ENCODE data around the gene ABO. TPM values are rescaled to one million over a fixed set of nuclear protein-coding genes. Genes with fewer than 3 reads are reported as not detected.

Gene ABO
- total and polyA plus RNA-seq, 4 donors: 0.28 to 2.9 (median 0.60) TPM

GRCh38 chr9:133247632-133248031, 27.4 kb downstream of the ABO start:
- no peak for DNase-seq (ENCODE audit: low read depth in 4 of 6, low spot score in 6 of 6)
- Histone ChIP-seq H3K27ac (ENCODE audit: low read depth, low read length) (no peak overlapping the region), H3K4me3 (ENCODE audit: low read depth, low read length) (no peak overlapping the region), H3K9me3 (ENCODE audit: control insufficient read depth, insufficient read depth, low read length) (no peaks in the 10 kb centered on the region), H3K4me1 (ENCODE audit: control insufficient read depth, insufficient read depth, low read length) (no peaks in the 10 kb centered on the region), H3K36me3 (ENCODE audit: control insufficient read depth, insufficient read depth, low read length) (no peaks in the 10 kb centered on the region), H3K27me3 (ENCODE audit: control insufficient read depth, insufficient read depth, low read length) (no peaks in the 10 kb centered on the region)
- 77% methylated on average over 6 of the region's 6 CpGs for WGBS (ENCODE audit: insufficient coverage)

DNA sequence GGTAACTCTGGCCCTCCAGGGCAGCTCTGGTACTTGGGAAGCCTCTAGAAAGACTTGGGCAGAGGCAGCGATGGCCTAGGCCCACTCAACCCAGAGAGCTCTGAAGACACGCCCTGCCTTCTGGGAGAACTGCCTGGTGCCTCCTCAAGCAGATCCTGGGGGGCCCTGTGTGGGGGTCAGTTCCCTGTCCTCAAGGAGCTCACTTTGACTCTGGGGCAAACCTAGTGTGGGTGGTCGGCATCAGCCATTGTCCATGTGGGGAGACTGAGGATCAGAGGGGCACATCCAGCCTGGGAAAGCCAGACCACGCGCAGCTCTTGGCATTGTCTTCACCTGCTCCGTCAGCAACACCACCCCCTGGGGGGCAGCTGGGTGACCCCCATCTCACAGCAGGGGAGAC, 28.0 kb downstream of the ABO start:
- no peaks in the 10 kb centered on the region for H3K27me3 ChIP-seq (ENCODE audit: control insufficient read depth, insufficient read depth, low read length)
- H3K27ac ChIP-seq (ENCODE audit: low read depth, low read length): no peak overlapping the region
- no peak overlapping the region for H3K4me3 ChIP-seq (ENCODE audit: low read depth, low read length)
- H3K4me1 ChIP-seq (ENCODE audit: control insufficient read depth, insufficient read depth, low read length): no peaks in the 10 kb centered on the region
- no peaks in the 10 kb centered on the region for H3K36me3 ChIP-seq (ENCODE audit: control insufficient read depth, insufficient read depth, low read length)
- H3K9me3 ChIP-seq (ENCODE audit: control insufficient read depth, insufficient read depth, low read length): no peaks in the 10 kb centered on the region
- WGBS (ENCODE audit: insufficient coverage): 95% methylated on average over 6 of the region's 6 CpGs
- no peak for DNase-seq (ENCODE audit: low read depth in 4 of 6, low spot score in 6 of 6)

DNA sequence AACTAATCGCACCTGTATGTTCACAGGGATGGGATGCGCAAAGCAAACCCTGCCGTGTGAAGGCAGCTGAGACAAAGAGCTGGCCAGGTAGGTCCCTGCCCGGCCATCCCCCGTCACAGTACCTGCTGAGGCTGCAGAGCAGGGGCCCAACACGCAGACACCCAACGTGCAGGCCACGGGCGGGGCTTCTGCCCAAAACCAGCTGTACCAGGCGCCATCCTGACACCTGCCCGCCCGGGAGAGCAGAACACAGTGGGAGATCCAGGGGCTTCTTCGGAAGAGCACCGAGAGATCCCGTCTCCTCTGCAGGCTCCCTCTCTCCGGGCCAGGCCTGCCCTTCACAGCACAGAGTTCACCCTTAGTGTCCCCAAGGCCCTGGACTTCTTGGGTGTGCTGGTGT, 28.4 kb downstream of the ABO start:
- H3K4me1 ChIP-seq (ENCODE audit: control insufficient read depth, insufficient read depth, low read length): no peaks in the 10 kb centered on the region
- WGBS (ENCODE audit: insufficient coverage): 80% methylated on average over 16 of the region's 16 CpGs
- no peaks in the 10 kb centered on the region for H3K36me3 ChIP-seq (ENCODE audit: control insufficient read depth, insufficient read depth, low read length)
- H3K27ac ChIP-seq (ENCODE audit: low read depth, low read length): no peak overlapping the region
- no peaks in the 10 kb centered on the region for H3K27me3 ChIP-seq (ENCODE audit: control insufficient read depth, insufficient read depth, low read length)
- H3K4me3 ChIP-seq (ENCODE audit: low read depth, low read length): no peak overlapping the region
- H3K9me3 ChIP-seq (ENCODE audit: control insufficient read depth, insufficient read depth, low read length): no peaks in the 10 kb centered on the region
- DNase-seq (ENCODE audit: low read depth in 4 of 6, low spot score in 6 of 6): no peak

- WGBS (ENCODE audit: insufficient coverage): no CpG with 5 or more reads among the region's 8 CpGs
- DNase-seq (ENCODE audit: low read depth in 4 of 6, low spot score in 6 of 6): no peak
Observed at GRCh38 chr9:133242991-133243390, 32.0 kb downstream of the ABO start.

GRCh38 chr9:133242241-133242640, 32.8 kb downstream of the ABO start:
- WGBS (ENCODE audit: insufficient coverage): 75% methylated on average over 11 of the region's 14 CpGs
- no peak overlapping the region for H3K27ac ChIP-seq (ENCODE audit: low read depth, low read length)
- peaks cover 23% of the 10 kb centered on the region for H3K4me1 ChIP-seq (ENCODE audit: control insufficient read depth, insufficient read depth, low read length)
- peaks cover 2% of the 10 kb centered on the region for H3K27me3 ChIP-seq (ENCODE audit: control insufficient read depth, insufficient read depth, low read length)
- H3K4me3 ChIP-seq (ENCODE audit: low read depth, low read length): no peak overlapping the region
- H3K9me3 ChIP-seq (ENCODE audit: control insufficient read depth, insufficient read depth, low read length): no peaks in the 10 kb centered on the region
- DNase-seq (ENCODE audit: low read depth in 4 of 6, low spot score in 6 of 6): no peak
- H3K36me3 ChIP-seq (ENCODE audit: control insufficient read depth, insufficient read depth, low read length): no peaks in the 10 kb centered on the region

More at GRCh38 chr9:133242991-133243390, 32.0 kb downstream of the ABO start:
- Histone ChIP-seq H3K4me3 (ENCODE audit: low read depth, low read length) (no peak overlapping the region), H3K27me3 (ENCODE audit: control insufficient read depth, insufficient read depth, low read length) (peaks cover 2% of the 10 kb centered on the region), H3K36me3 (ENCODE audit: control insufficient read depth, insufficient read depth, low read length) (no peaks in the 10 kb centered on the region), H3K27ac (ENCODE audit: low read depth, low read length) (no peak overlapping the region), H3K9me3 (ENCODE audit: control insufficient read depth, insufficient read depth, low read length) (no peaks in the 10 kb centered on the region), H3K4me1 (ENCODE audit: control insufficient read depth, insufficient read depth, low read length) (peaks cover 17% of the 10 kb centered on the region)

DNA sequence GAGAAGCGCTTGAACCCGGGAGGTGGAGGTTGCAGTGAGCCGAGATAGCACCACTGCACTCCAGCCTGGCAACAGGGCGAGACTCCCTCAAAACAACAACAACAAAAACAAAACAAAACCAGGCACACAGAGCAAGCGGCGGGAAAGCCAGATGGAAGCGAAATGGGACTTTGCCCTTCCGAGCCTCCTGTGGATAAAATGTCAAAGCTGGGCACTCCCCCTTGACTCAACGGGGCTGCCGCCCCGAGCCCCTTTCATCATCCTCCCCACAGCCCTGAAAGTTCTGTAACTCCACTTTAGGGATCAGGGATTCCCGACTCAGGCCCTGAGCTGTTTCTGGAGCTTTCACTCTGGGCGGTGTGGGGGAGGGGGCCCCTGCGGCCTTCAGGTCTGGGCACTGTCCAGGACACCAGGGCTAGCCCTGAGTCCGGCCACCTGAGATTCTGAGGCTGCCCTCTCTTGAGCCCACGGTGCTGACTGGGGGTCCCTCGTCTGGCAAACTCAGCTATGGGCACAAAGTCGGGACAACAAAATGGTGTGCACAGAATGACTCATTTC, 35.4 kb downstream of the ABO start:
- Histone ChIP-seq H3K4me3 (ENCODE audit: low read depth, low read length) (no peak overlapping the region), H3K27me3 (ENCODE audit: control insufficient read depth, insufficient read depth, low read length) (peaks cover 2% of the 10 kb centered on the region), H3K27ac (ENCODE audit: low read depth, low read length) (no peak overlapping the region), H3K4me1 (ENCODE audit: control insufficient read depth, insufficient read depth, low read length) (peaks cover 33% of the 10 kb centered on the region), H3K9me3 (ENCODE audit: control insufficient read depth, insufficient read depth, low read length) (no peaks in the 10 kb centered on the region), H3K36me3 (ENCODE audit: control insufficient read depth, insufficient read depth, low read length) (no peaks in the 10 kb centered on the region)
- 89% methylated on average over 14 of the region's 18 CpGs for WGBS (ENCODE audit: insufficient coverage)
- no peak for DNase-seq (ENCODE audit: low read depth in 4 of 6, low spot score in 6 of 6)

DNA sequence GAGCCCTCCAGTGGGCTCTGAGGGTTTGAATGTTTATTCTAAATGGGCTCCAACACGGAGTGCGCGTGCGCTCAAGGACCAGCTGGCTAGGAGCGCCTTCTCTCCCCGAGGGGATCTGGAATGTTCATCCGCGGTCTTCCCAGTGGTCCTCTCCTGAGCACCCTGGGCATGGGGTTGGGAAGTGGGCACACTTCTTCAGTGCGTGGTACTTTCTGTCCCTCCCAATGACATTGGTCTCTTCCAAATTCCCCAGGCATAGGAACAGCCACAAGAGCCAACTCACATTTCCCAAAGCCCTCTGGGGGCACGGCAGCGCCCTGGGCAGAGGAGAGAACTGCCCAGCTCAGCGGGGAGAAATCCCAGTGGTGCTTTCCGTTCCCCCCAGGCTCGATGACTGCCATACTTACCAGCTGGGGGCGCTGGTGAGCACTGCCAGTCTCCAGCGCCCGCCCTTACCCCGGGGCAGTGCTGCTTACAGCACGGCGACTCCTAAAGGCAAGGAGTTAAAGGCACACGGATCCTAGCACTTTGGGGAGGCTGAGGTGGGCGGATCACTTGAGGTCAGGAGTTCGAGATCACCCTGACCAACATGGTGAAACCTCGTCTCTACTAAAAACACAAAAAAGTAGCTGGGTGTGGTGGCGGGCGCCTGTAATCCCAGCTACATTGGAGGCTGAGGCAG, 36.0 kb downstream of the ABO start:
- H3K4me1 ChIP-seq (ENCODE audit: control insufficient read depth, insufficient read depth, low read length): peaks cover 33% of the 10 kb centered on the region
- H3K36me3 ChIP-seq (ENCODE audit: control insufficient read depth, insufficient read depth, low read length): no peaks in the 10 kb centered on the region
- peak overlapping the region; percentile 26 for H3K4me3 ChIP-seq (ENCODE audit: low read depth, low read length)
- no peaks in the 10 kb centered on the region for H3K9me3 ChIP-seq (ENCODE audit: control insufficient read depth, insufficient read depth, low read length)
- 6% methylated on average over 20 of the region's 26 CpGs for WGBS (ENCODE audit: insufficient coverage)
- H3K27ac ChIP-seq (ENCODE audit: low read depth, low read length): no peak overlapping the region
- peaks cover 2% of the 10 kb centered on the region for H3K27me3 ChIP-seq (ENCODE audit: control insufficient read depth, insufficient read depth, low read length)
- DNase-seq (ENCODE audit: low read depth in 4 of 6, low spot score in 6 of 6): peak in 2 of 6 donors; percentile 73 to 74

DNA sequence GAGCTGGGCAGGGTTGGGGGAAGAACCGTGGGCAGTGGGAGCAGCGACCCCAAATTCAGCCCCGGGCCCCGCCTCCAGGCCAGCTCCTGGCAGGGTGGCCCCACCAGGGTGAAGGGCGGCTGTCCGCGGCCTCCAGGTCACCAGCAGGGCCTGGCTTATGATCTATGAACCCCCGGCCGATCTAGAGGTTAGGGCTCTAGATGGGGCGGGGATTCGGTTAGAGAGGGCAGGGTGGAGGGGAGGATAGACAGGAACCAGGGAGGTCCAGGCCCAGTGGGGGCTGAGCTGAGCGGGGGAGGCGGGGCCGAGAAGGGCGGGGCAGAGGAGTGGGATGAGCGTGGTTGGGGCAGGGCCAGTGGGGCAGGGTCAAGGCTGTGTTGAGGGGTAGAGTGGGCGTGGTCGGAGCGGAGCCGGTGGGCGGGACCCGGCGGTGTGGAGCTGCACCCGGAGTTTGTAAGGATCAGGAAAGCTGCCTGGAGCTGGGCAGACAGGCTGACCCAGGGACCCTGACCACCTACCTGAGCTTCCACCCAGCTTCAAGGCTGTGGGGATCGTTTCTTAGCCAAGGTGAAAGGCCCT, 36.6 kb downstream of the ABO start:
- peak in 3 of 6 donors; percentile 13 to 79 (median 67) for DNase-seq (ENCODE audit: low read depth in 4 of 6, low spot score in 6 of 6)
- WGBS (ENCODE audit: insufficient coverage): 13% methylated on average over 25 of the region's 25 CpGs
- Histone ChIP-seq H3K4me3 (ENCODE audit: low read depth, low read length) (peak overlapping the region; percentile 26), H3K9me3 (ENCODE audit: control insufficient read depth, insufficient read depth, low read length) (no peaks in the 10 kb centered on the region), H3K36me3 (ENCODE audit: control insufficient read depth, insufficient read depth, low read length) (no peaks in the 10 kb centered on the region), H3K27ac (ENCODE audit: low read depth, low read length) (peak overlapping the region; percentile 52), H3K4me1 (ENCODE audit: control insufficient read depth, insufficient read depth, low read length) (peaks cover 33% of the 10 kb centered on the region), H3K27me3 (ENCODE audit: control insufficient read depth, insufficient read depth, low read length) (peaks cover 2% of the 10 kb centered on the region)

DNA sequence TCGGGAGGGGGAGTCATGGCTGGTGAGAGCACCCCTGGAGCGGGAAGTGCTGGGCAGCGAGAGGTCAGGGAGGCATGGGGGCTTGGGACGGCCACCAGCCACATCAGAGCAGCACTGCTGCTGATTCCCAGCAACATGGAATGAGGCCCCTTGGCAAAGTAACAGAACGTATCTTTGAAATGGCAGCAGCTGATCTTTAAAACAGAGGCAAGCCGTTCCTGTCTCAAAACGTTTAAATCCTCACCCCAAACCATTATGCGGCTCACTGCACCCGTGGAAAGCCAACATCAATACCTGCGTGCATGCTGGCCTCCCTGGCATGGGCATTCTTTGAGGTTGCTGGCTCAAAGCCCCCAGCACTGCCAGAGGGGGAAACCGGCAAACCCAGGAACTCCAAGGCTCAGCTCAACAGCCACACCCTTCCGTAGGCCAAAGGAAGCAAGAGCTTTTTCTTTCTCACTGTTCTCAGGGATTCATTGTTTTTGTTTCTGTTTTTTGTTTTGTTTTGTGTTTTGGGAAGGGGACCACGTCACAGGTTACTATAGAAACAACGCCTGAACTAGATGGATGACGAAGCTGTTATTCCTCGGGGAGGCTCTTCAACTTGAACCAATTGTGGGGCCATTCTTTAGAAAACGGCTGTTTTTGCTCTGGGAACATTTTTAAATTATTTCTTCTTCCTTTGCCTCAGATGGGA, 37.8 kb downstream of the ABO start:
- Histone ChIP-seq H3K4me1 (ENCODE audit: control insufficient read depth, insufficient read depth, low read length) (peaks cover 33% of the 10 kb centered on the region), H3K27ac (ENCODE audit: low read depth, low read length) (peak overlapping the region; percentile 75), H3K9me3 (ENCODE audit: control insufficient read depth, insufficient read depth, low read length) (no peaks in the 10 kb centered on the region), H3K27me3 (ENCODE audit: control insufficient read depth, insufficient read depth, low read length) (peaks cover 2% of the 10 kb centered on the region), H3K36me3 (ENCODE audit: control insufficient read depth, insufficient read depth, low read length) (no peaks in the 10 kb centered on the region), H3K4me3 (ENCODE audit: low read depth, low read length) (no peak overlapping the region)
- peak in 5 of 6 donors; percentile 24 to 92 (median 48) for DNase-seq (ENCODE audit: low read depth in 4 of 6, low spot score in 6 of 6)
- WGBS (ENCODE audit: insufficient coverage): 31% methylated on average over 15 of the region's 17 CpGs

All from spinal cord (tissue), 10 donors.